Fibroblast of the aortic adventitia (primary cell): ENCODE results near the gene BGLAP. TPM values are rescaled to one million over a fixed set of nuclear protein-coding genes. Genes with fewer than 3 reads are reported as not detected.

Experiments used
- DNase-seq: peaks from one replicate; pipeline ENCODE4 v3.0.0-alpha.2; 2010; ENCODE audit warnings: low read depth
- H3K4me3 ChIP-seq: 2 replicates; pipeline ENCODE4 v1.5.1; 2011; ENCODE audit warnings: low read depth, mild to moderate bottlenecking, control low read depth, low read length, moderate library complexity
- CTCF ChIP-seq: IDR thresholded peaks from 2 replicates; pipeline ENCODE4 v1.5.1; 2011; ENCODE audit warnings: mild to moderate bottlenecking, low read length, control low read depth, inconsistent platforms; ENCODE audit not compliant: insufficient read depth
- total RNA-seq: library from RNA; depleted of rRNA; stranded (reverse); fragments of >200 nt; gene quantifications from 2 replicates; pipeline ENCODE4 v1.2.3, GENCODE V29; 2012; ENCODE audit warnings: low replicate concordance

BGLAP gene
- total RNA-seq, 1 donor: 0.18 TPM

DNA sequence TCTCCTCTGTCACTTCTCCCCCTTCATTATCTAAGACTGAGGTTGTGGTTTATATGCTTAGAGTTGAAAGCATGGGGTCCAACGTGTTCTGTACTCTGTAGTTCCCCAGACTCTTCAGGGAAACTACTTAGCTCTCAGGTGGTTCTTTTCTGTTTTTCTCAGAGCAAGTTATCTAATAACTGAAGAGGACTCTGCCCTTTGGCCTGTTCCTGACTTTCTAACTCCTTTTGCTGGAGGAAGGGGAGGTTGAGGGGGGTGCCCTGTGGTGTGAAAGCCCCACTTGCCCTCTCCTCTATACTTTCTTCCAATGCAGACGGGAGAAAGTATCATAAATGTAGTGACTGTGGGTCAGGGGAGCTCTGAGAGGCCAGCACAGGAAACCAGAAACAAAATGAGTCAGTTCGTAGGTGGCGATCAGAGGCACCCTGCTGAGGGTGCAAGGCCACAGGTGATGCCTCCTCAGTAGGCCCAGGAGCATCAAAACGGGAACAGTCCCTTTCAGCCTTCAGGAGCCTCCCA is 43.1 kb upstream of the BGLAP start:
- DNase-seq: no peak
- no peak overlapping the region for H3K4me3 ChIP-seq
- no peak for TF ChIP-seq CTCF

DNA sequence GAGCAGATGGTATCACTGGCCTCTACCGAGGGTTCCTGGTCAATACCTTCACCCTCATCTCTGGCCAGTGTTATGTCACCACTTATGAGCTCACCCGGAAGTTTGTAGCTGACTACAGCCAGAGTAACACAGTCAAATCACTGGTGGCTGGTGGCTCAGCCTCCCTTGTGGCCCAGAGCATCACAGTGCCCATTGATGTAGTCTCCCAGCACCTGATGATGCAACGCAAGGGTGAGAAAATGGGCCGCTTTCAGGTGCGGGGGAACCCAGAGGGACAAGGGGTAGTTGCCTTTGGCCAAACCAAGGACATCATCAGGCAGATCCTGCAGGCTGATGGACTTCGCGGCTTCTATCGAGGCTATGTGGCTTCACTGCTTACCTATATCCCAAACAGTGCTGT is 41.9 kb upstream of the BGLAP start:
- H3K4me3 ChIP-seq: no peak overlapping the region
- no peak for DNase-seq
- no peak for TF ChIP-seq CTCF

DNA sequence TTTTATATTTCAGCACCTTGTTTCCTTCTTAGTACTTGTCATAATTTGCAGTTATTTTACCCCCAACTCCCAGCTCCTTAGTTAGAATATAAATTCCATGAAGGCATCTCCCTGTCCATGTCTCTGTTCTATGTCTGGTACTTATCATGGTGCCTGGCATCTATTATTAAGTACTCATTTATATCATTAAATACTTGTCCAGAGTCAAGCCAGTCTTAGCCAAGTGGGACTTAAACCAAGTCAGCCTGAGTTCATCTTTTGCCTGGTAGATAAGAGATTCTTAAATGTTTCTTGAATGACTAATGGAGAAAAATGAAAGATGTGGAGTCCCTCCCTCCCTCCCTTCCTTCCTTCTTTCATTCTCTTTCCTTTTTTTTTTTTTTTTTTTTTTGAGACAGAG is 38.7 kb upstream of the BGLAP start:
- peak; percentile 92 for DNase-seq
- no peak for TF ChIP-seq CTCF
- no peak overlapping the region for H3K4me3 ChIP-seq

GRCh38 chr1:156204686-156205085 is 37.3 kb upstream of the BGLAP start:
- no peak overlapping the region for H3K4me3 ChIP-seq
- DNase-seq: peak; percentile 34
- TF ChIP-seq CTCF: no peak

GRCh38 chr1:156211243-156211642 is 30.7 kb upstream of the BGLAP start:
- TF ChIP-seq CTCF: no peak
- DNase-seq: no peak
- H3K4me3 ChIP-seq: no peak overlapping the region

- no peak for DNase-seq
- no peak for TF ChIP-seq CTCF
- H3K4me3 ChIP-seq: no peak overlapping the region
Observed at GRCh38 chr1:156212130-156212529, 29.9 kb upstream of the BGLAP start.
